HG02938 (cell line): ENCODE results near the gene CGB1.
"Not testable (repeated sequence)": the region's sequence is repeated elsewhere in the genome, so short reads cannot be mapped to it uniquely, and the experiment has no call there.

Source experiments
- ATAC-seq: cut with Tn5 transposase; IDR thresholded peaks from one replicate; pipeline ENCODE4 v1.9.1; 2021; ENCODE audit warnings: mild to moderate bottlenecking, moderate library complexity; ENCODE audit not compliant: unreplicated experiment

Gene CGB1

DNA sequence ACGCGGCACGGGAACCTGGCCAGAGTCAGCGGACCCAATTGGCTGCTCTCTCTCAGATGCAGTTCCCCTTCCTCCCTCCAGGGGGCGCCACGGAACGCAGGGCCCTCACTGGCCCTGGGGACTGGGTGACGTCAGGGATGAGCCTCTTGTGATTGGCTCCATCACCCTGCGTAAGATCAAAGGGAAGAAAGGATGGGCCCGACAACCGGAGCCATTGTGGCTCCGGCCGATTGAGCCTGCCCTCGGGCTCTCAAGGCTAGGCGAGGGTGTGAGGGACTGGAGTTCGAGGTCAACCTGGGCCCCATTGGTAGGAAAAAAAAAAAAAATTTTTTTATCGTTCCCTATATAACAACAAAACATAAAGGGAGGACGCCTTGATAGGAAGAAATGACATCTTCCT, at the start of gene CGB1:
CGB1 (minus strand) TSS at position 81 of the 400 bp plus-strand sequence. CDS start 184 bp downstream, outside the sequence.
- not testable (repeated sequence) for ATAC-seq

DNA sequence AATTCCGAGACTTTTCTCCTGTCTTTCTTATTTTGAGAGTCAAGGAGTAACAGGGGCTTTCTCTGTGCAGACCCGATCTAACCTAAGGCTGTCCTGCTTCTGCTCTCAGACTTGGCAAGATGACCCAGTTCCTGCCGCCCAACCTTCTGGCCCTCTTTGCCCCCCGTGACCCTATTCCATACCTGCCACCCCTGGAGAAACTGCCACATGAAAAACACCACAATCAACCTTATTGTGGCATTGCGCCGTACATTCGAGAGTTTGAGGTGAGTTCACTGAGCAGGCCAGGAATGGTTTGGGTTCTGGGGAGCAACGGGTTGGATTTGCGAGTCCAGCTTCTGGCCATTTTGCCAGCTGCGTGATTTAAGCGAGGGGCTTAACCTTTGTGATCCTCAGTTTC, 49.6 kb upstream of the CGB1 start:
- ATAC-seq, result no peak

DNA sequence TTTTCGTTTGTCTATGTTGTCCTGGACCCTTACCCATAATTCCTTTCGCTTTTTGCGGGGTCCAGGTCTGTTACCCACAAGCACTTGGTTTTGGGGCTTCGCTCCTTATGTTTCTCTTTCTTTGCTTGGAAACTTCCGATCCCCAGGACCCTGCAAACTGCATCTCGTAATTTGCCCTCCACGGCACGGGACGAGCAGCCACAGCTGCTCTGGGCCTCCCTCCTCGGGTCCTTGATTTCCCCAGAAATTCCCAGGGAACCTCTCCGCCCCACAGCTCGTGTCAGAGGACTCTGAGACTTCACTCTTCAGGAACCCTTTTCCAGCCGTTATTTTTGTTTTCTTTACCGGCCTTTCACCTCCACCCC, 49.2 kb upstream of the CGB1 start:
- ATAC-seq, result no peak

DNA sequence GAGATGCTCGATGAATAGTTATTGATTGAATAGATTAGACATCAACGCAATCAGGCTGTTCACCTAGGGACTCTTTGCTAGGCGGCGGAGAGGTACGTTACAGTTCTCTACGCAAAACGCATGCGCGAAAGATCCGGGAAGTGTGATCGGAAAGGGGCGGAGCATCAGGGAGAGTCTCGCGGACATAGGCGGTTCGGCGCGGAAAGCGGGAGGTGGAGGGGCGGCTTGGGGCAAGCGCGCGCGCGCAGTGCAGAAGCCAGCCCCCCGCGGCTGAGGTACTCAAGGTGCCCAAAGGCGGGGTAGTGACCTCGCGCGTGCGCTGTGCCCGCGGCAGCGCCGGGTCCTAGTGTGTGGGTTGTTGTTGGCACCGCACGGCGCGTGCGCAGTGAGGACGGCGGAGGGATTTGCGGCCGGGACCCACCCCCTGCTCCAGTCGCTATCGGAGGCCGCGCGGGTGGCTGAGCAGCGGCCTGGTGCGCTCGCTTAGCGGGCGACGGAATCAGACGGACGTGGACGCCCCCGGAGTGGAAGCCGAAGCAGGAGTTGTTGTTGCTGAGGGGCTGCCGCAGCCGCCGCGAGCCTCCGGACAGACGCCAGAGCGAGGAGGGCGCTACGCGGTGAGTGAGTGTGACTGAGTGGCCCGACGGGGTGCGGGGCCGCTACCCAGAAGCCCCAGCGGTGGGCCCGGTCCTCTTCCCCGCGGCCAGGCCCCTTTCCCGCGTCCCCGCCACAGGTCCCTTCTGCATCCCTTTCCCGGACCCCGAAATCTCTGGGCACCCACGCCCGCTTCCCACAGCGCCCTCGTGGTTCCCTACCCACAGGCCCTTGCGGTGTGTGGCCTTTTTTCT, 48.5 kb upstream of the CGB1 start, which contains the start of gene SNRNP70:
SNRNP70 (plus strand) TSS at position 432 of the 848 bp plus-strand sequence. CDS start 964 bp downstream, outside the sequence.
- peak; percentile 80 for ATAC-seq

DNA sequence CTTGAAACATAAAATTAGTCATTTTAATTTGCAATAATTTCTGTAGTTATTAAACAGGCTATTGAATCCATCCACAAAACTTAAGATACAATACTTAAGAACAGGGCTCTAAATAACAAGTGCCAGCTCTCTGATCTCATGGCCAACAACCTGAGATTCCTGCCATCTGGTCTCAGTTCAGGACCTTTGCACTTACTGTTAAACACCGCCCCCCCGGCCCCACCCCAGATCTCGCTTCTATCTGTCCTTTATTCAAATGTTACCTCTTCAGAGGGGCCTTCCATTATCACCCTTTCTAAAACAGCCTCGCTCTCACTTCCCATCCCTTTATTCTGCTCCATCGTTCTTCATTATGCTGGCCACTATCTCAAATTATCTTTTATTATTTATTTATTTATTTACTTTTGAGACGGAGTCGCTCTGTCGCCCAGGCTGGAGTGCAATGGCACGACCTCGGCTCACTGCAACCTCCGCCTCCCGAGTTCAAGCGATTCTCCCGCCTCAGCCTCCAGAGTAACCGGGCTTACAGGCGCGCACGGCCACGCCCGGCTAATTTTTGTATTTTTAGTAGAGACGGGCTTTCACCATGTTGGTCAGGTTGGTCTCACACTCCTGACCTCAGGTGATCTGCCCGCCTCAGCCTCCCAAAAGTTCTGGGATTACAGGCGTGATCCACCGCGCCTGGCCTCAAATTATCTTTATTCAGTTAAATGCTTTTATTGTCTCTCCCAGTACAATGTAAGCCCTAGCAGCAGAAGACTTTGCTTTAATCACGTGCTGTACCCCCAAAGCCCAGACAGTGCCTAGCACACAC, 47.7 kb upstream of the CGB1 start:
- ATAC-seq, result no peak

DNA sequence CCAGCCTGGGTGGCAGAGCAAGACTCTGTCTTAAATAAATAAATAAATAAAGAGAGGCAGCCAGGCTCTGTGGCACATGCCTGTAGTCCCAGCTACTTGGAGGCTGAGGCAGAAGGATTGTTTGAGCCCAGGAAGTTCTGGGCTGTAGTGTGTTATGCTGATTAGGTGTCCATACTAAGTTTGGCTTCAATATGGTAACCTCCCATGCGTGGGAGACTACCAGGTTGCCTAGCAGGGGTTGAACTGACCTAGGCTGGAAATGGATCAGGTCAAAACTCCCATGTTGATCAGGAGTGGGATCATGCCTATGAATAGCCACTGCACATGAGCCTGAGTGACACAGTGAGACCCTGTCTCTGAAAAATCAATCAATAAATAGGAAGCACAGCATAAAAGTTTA, 44.6 kb upstream of the CGB1 start:
- ATAC-seq, result no peak

DNA sequence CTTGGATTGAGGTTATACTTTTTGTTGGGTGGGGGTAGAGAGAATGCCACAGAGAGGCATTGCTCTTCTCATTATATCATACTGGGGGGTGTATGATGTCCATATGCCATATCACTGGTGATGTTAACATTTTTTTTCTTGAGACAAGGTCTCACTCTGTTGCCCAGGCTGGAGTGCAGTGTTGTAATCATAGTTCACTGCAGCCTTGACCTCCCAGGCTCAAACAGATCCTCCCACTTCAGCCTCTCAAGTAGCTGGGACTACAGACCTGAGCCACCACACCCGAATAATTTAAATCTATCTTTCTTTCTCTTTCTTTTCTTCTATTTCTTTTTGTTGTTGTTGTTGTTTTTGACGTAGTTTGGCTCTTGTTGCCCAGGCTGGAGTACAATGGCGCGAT, 43.7 kb upstream of the CGB1 start:
- ATAC-seq, result no peak

DNA sequence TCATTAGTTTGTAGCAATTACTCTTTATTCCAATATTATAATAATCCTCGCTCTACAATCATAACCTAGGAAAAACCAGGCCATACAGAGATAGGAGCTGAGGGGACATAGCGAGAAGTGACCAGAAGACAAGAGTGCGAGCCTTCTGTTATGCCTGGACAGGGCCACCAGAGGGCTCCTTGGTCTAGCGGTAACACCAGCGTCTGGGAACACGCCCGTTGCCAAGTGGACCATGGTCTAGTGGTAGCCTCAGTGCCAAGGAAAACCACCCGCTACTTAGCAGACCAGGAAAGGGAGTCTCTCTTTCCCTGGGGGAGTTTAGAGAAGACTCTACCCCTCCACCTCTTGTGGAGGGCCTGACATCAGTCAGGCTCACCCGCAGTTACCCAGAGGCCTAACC, 38.2 kb upstream of the CGB1 start:
- ATAC-seq, result not testable (repeated sequence)

DNA sequence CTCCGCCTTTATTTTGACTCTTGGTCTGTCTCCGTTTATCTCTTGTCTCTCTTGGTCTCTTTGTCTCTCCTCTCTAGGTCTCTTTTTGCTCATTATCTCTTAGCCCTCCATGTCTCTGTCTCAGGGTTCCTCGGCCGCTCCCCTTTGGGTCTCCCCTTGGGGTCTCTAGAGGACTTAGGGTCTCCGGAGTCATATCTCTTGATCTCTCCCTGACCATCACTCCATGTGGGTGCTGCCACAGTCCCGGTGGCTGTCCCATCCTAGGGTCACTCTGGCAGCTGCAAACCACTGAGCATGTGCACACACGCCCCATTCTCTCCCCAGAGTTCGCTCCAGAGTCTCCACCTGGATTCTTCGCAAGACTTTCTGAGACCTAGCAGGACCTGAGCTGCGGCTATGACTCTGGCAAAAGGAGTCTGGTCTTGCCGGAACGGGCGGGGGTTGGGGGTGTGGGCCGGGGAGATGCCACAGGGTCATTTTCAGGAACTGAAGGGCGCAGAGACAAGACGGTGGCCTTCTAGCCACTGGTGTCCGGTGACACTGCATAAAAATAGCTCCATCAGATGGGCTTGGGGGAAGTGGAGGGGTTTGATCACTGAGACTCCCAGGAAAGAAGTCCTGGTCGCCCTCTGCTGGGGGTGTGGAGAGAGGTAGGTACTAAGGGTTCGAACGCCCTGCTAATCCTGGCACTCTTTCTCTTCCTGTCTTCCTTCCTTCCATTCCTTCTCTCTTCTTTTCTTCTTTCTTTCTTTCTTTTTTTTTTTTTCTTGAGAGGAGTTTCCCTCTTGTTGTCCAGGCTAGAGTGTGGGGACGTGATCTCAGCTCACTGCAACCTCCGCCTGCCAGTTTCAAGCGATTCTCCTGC, 37.1 kb upstream of the CGB1 start:
- ATAC-seq, result no peak

DNA sequence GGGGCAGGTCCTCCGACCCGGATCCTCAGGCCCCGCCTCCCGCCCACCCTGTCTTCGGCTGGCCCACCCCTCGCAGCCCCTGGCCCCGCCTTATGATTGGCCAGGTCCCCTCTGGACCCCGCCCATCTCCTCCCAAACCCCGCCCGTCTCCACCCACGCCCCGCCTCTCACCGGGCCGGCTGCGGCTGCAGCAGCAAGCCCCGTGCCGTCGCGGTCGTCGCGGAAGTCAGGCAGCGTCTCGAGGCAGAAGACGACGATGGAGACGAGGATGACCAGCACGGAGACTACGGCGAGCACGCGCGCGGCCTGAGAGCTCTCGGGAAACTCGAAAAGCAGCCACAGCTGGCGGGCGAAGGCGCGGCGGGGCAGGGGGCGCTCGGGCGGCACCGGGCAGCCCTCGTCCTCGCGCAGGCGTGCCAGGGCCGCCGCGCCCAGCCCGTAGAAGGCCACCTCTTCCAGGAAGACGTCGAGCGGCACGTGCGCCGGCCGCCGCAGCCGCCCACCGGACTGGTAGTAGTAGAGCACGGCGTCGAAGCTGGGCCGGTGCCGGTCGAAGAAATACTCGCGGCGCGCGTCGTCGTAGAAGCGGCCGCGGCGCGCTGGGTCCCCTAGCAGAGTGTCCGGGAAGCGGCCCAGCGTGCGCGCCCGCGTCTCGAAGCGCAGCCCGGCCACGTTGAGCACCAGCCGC, 35.3 kb upstream of the CGB1 start:
- no peak for ATAC-seq

DNA sequence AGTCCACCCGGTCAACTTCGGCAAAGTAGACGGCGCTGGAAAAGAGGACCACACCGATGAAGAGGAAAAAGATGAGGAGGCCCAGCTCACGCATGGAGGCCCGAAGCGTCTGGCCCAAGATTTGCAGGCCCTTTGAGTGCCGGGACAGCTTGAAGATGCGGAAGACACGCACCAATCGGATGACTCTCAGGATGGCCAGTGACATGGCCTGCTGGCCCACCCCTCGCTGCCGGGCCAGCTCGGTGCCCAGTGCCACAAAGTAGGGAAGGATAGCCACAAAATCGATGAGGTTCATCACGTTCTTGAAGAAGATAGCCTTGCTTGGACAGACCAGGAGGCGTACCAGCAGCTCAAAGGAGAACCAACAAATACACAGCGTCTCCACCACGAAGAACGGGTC, 33.7 kb upstream of the CGB1 start:
- ATAC-seq, result no peak

DNA sequence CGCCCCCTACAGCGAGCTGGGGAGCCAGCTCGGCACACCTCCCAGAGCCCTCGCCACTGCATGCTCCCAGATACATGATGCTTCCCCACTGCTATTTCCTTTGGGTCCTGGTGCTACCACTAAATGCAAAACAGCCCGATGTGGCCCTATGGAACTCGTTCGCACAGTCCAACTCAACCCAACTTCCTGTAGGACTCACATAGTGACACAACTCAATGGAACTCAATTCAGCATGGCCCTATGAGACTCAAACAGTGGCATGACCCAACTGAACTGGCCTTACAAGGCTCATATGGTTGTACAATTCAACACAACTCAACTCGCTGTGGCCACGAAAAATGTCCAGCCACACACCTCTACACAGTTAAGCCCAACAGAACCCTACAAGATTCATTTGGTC, 32.3 kb upstream of the CGB1 start:
- ATAC-seq, result no peak

DNA sequence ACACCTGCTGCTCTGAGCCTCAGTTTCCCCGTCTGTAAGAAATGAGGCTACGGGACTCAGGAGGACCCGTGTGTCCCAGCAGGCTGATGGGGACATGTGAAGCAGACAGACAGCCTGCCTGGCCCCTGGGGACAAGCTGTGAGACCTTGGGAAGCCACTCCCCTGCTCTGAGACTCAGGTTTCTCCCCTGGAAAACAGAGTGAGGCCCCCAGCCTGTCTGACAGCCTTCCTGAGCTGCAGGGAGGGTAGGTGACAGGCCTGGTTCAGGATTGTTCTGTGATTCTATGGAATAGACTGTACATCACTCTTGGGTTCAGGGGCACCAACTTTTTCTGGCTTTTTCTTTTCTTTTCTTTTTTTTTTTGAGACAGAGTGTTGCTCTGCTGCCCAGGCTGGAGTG, 30.9 kb upstream of the CGB1 start:
- ATAC-seq, result no peak

DNA sequence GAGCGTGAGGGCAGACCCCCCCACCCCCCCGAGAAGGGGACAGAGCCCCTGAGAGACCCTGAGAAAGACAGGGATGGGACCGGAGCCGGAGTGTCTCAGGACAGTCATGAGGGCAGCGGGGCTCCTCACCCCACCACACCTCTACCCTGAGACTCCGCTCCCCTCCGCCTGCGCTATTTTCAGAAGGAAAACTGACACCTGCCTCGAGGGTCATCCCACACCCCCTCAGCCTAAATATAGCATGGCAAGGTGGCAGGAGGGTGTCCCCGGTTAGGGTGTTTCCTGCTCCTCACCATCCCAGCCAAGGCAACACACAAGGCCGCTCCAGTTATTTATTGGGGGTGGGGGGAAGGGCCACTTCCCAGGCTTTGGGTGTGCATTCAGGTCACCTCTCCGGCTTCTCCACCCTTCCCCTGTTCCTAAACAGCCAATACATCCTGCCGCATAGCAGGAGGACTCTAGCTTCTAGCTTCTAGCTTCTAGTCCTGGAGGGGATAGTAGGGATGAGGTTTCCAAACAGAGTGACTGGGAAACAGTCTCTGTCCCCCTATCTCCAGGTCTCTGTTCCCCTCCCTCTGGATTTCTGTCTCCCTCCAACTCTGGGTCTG, 29.3 kb upstream of the CGB1 start:
- no peak for ATAC-seq

DNA sequence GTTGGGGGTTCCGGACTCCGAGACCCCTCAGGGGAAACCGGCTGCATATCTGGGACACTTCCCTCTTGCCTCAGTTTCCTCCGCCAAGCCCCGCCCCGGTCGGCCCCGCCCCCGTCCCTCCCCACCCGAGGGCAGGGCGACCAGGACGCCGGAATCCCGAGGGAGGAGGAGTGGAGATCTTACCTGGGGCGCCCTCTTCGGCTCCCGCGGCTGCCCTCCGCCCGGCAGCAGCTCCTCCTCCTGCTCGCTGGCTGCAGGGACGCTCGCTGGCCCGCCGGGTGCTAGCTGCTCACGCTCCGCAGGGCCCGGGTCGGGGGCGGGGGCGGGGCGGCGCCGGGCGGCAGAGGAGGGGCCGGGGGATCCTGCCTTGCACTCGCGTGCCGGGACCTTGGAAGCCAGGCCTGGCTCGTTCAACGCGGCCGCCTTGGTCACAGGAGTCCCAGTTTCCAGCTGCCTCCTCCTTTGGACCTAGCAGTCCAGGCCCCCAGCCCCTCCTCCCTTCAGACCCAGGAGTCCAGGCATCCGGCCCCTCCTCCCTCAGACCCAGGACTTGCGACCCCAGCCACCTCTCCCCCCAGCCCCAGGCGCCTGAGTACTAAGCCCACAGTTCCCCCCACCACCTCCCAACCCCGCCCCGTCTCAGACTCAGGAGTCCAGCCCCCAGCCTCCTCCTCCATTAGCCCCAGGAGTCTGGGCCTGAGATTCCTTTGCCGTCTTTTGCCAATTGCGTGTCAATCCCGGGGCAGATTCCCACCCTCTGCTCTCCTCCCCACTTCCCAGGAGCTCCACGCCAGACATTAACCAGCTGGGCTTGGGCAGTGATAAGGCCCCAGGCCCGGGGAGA, 28.3 kb upstream of the CGB1 start, which contains the start of gene NTF4:
NTF4 (minus strand) TSS at position 51 of the 844 bp plus-strand sequence. CDS start 2,821 bp downstream, outside the sequence.
- no peak for ATAC-seq

DNA sequence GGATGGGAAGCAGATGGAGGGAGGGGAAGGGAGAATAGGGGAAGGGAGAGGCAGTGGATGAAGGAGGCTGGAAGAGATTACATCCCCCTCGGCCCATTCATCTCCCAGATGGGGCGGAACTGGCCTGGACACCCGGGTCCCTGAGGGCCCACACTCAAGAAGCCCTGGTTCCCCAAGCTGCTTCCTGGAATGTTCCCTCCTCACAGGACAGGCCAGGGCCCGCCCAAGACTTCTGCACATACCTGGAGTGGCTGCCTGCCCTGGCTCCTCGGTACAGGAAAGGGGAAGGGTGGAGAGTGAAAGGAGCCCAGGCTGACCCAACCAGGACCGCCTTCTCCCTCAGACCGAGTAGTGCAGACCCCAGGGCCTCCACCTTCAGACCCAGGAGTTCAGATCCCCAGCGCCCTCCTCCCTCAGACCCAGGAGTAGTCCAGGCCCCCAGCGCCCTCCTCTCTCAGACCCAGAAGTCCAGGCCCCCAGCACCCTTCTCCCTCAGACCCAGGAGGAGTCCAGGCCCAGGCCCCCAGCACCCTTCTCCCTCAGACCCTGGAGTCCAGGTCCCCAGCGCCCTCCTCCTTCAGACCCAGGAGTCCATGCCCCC, 27.4 kb upstream of the CGB1 start:
- ATAC-seq, result no peak

DNA sequence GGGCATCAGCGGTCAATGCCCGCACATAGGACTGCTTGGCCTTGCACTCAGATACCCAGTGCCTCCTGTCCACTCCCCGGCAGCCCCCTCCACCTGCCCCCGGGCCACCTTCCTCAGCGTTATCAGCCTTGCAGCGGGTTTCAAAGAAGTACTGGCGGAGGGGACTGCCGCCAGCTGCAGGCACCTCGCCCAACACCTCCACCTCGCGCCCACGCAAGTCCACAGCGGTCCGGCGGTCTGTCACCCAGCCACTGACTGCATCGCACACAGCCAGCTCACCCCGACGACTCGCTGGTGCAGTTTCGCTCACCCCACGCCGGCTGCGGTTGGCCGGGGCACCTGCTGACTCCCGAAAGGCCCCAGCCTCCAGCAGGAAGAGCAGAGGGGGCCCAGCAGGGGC, 24.8 kb upstream of the CGB1 start:
- no peak for ATAC-seq

DNA sequence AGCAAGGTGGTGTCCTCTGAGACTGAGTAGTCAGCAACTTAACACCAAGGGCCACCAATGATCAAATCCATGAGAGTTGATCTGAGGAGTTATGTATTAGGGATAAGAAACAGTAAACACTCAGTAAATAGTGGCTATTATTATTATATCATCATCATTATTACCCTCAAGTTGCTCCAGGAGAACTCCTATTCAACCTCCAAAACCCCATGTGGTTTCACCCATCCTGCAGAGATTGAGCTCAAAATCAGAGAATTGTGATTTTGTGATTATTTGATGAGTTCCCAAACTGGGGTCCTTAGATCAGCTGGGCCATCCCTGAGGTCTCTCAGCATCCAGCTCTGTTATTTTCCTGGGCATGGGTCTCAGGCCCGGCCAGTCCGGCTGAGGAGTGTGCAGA, 24.3 kb upstream of the CGB1 start:
- no peak for ATAC-seq

DNA sequence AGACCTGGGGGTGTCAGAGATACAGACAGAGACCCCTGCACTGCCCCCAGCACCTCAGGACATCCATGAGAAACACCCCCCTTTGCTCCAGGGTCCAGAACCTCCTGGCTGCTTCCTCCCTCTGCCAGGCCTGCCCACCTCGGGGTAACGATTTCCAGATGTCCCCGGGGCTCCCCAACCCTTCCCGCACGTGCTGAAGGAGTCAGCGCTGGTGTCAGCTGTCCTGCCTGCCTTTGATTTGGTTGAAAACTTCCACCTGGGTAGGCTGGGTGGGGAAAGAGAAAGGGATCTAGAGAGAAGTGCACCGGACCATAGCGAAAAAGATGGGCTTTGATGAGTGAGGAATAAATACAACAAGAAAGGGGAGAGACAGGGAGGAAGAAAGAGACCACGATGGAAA, 22.4 kb upstream of the CGB1 start:
- ATAC-seq, result no peak
